Effector CD8-positive, alpha-beta T cell (primary cell): ENCODE measurements around the gene ELMO1.

ENCODE experiments used
- DNase-seq: peaks from one replicate; lab custom pipeline; 2025; lab: John Stamatoyannopoulos, UW

ELMO1 gene

DNA sequence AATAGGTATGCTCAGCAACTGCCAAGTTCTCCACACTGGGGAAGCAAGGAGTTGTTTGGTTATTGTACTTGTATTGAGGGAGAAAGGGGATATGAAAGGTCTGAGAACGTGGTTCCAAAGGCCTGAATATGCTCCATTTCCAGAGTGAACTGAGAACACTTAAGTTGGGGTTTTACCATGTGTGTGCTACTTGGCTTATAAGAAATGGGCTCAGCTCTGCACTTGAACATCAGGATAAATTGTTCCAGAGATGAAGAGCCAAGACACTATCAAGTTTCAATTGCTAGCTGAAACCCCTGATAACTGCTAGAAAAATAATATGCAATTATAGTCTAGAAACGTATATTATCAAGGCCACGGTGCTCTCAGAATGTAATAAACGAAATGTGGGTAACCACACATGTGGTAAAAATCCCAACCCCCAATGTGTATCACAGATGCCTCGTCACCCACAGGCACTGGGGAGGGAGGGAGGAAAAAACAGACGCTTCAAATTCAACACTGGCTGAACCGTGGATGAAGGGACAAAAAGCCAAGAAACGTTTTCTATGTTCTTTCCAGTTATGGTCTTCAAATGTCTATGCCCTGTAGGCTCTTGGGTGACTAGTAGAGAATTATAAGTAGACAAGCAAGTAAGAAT lies 16.3 kb downstream of the ELMO1 start:
- DNase-seq = no peak

- no peak for DNase-seq
Observed at GRCh38 chr7:37431413-37431812, 17.3 kb downstream of the ELMO1 start.

DNA sequence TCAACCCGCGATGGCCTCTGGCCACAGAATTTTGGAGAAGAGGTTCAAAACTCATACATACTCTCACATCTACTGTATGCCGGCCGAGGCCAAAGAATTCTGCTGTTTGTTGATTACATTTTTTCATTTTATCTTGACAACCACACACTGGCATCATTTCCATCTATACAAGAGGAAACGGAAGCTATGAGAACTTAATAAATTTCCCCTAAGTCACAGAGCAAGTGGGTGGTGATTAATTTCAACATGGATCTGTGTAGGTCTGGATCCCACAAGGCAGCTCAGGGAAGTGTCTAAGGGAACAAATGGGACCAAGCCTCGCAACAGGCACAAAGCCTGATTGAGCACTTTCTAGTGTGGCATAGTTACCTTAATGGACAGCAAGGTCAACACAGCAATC lies 18.0 kb downstream of the ELMO1 start:
- DNase-seq = no peak

DNA sequence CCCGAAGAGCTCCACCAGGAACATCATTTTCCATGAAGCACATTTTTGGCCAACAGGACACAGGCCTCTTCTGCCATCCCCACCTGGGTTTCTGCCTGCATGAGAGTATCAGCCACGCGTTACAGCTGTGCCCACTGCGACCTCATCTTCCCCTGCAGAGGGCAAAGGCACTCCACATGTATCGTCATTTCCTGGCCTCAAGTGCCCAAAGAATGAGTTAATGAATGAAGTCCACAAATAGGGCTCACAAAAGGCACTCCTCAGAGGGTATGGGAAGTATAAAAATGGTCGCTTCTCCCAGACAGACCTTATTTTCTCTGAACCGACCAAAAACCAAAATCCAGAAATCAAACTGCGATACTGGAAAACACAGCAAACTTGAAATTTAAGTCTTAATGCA lies 18.5 kb downstream of the ELMO1 start:
- no peak for DNase-seq

DNA sequence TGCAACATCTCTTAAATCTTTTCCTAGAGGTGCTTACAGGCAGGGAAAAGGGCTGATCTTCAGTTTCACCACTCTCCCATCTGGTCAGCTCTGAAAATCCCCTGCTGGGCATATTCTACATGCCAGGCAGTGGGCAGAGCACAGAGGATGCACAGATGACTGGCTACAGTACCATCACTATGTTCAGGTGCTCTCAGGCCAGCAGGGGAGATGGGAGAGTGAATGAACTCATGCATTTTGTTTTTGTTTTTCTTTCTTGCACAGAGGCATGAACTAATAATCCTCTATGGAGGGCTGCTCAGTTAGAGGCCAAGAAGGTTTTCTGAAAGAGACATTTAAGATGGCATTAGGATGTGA lies 19.3 kb downstream of the ELMO1 start:
- no peak for DNase-seq

DNA sequence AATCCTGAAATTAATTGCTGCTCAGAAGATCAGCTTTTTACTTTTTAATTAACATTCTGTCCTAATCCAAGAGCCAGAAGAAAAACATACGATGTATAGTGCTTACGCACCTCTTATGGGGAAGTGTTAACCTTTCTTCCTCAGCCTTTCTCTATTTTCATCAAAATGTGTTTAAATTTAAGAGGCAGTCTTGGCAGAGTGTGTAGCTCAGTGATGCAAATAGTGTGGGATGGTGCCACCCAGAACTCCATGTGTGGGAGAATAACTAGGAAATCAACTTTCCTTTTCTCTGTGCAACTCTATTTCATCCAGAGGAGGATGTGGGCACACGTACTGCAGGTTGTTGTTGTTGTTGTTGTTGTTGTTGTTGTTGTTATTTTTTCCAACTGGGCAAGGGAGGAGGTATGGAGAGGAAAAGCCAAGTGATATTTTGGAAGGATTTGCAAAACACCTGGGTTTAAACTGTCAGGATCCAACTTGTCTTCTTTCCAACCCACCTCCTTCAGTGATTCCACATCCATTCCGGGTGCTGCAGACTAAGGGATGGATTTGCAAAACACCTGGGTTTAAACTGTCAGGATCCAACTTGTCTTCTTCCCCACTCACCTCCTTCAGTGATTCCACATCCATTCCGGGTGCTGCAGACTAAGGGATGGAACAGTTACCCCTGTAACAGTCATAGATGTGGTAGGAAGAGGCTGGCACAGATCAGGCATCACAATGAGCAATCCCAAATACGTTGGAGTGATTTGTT lies 19.8 kb downstream of the ELMO1 start:
- no peak for DNase-seq

DNA sequence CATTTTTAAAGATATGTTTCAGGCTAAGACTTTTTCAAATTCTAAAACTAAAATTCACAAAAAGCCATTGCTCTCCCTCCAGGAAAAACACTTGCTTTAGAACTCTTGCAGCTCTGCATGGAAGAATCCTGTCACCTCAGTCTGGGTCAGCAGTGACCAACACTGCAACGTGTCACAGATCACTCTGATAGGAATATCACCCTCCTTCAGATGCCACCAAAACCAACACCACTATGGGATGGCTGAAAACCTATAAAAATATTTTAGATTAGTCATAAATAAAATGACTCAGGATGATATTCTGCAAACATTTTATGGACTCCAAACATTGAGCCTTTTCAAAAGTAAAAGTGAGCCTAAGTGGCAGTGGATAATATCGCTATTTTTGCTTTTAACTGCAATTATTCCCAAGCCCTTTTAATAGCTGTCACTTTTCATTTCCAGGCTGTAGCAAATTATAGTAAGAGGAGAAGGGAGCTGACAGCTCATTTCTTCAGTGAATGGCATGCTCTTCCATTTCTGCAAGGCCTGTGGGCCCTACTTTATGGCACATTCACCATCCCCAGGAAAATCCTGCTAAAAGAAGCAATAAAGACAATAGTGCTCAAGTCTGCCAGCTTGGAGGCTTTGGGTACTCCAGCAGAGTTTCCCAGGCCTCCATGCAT lies 21.3 kb downstream of the ELMO1 start:
- DNase-seq = no peak

GRCh38 chr7:37425498-37425897 lies 23.2 kb downstream of the ELMO1 start:
- no peak for DNase-seq

DNA sequence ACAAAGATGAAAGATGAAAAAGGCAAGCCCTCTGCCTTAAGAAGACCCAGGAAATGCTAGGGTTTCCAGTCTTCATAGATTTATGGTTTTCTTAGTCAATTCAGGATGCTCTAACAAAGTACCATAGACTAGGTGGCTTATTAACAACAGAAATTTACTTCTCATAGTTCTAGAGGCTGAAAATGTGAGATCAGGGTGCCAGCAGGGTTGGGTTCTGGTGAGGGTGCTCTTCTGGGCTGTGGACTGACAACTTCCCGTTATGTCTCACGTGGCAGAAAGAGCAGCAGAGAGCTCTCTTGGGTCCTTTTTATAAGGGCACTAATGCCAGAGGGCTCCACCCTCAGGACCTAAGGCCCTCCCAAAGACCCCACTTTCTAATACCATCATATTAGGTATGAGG lies 23.7 kb downstream of the ELMO1 start:
- DNase-seq = no peak

DNA sequence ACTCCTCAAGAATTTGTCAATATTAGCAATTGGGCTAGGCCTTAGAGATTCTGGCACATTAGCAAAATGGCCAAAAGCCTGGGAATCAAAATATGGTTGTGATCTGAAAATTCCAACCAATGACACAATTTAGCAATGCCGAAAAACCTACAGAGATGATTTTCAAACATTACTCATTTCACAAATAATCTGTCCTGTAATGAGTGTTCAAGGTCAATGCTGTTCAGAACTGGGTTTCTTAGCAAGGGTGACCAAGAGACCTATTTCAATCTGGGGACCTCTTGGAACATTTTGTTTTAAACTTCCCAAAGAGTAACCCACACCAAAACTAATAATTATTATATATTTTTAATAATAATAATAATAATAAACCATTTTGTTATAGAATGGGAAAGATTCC lies 24.1 kb downstream of the ELMO1 start:
- no peak for DNase-seq

DNA sequence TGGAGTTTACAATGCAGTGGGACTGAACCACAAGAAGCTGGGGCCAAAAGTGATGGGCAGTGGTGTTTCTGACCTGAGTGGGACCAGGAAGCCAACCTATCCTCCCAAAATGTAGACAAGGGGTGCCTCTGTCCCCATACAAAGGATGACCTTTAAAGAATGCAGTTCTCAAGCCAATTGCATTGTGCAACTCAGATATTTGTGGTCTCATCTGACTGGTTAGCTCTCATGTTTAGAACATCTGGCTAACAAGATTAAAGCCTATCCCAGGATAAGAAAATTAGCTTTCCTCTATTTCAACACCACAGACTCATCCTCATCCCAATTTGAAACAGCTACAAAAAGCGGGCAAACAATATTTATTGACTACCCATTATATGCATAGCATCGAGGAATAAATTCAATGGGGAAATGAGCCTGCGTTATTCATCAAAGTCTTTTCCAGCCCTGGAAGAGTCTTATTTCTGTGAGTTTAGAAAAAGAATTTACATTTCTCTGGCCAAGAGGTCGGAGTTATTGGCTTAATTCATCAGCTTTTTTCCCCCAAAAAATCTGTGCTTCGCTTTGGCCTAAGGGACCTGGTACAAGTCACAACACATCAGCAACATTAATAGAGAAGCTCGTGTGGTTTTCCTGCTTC lies 26.7 kb downstream of the ELMO1 start:
- DNase-seq = no peak

DNA sequence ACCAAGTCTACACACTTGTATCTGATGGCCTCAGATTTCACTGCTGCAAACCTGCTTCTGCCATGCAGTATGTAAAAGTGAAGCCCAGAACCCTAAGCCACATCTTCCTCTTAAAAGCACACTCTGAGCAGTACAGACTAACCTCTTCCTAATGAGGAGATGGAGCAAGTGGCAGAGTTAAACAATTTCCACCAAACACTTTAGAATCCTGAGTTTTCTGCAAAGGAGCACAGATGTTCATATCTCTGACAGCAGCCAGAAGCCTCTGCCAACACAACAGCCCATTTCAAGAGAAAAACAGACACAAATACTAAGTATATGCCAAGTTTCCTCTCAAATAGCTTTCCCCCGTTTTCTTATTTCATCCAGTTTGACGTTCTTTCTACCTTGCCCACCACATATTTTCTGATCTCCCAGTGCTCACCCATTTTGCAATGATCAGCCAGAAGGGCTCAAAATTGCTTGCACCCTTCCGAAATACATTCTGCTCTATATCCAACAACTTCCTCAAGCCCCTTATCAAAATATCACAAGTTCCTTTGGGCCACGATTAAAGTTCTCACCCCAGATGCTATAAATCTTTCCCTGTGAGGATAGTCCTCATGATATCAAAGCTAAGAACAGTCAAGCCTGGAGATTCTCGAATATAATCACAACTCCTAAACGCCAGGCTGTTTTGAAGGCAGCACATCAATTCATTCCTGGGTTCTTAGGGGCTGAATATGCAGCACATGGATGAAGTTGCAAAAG lies 27.5 kb downstream of the ELMO1 start:
- no peak for DNase-seq

- DNase-seq = no peak
Observed at GRCh38 chr7:37419496-37419895, 29.2 kb downstream of the ELMO1 start.

- DNase-seq = no peak
Observed at GRCh38 chr7:37418381-37418780, 30.3 kb downstream of the ELMO1 start.

GRCh38 chr7:37417107-37417474 lies 31.6 kb downstream of the ELMO1 start:
- no peak for DNase-seq

GRCh38 chr7:37416378-37417106 lies 32.1 kb downstream of the ELMO1 start:
- no peak for DNase-seq

GRCh38 chr7:37415629-37416028 lies 33.0 kb downstream of the ELMO1 start:
- no peak for DNase-seq

DNA sequence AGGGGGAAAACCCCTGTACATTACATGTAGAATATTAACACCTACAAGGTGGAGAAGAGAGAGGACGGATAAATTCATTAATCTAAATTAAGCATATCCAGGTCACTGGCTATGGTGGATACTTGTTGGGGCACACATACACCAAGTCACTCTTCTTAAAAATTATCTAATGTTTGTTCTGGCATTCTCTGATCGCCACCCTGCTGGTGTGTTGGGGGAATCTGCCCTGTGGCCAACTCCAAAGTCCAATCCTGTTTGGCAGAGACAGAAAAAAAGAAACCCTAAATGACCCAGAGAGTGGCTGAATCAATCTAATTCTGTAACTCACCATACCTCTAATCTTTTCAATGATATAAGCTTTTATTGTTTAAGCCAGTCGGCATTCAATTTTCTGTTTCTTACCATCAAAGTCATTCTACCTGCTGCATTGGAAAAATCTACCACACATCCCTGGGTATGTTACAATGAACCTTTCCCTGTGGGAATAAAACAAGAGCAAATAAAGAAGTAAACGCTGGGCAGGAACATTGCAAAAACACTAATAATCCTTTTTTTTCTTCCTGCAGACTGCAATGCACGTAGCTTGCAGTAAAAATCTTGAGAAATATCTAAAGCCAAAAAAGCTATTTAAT lies 34.2 kb downstream of the ELMO1 start:
- DNase-seq = no peak

DNA sequence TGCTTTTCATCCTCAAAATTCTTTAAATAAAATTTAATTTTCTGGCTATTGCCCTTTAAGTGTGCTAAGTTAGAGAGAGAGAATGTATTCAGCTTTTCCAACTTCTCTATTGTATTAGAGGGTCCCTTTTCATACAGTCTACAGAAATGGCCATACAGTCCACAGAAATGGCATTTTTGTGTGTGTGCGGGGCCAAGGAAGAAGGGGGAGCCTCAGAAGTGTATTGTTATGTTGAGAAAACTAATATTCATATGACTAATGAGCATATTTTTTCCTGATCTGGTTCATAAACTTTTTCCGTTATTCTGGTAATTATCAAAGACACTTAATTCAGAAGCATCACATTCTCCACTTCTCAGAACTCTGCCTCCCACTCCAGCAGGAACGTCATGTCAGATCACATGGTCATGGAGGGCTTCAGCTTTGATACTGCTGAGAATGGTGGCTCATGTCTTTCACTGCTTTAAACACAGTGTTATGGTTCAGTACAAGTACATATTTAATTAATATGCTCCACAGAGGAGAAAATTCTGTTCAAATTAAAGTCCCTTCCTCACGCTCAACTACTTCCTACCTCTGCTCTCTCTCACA lies 37.1 kb downstream of the ELMO1 start:
- DNase-seq = no peak
